GM12878 (cell line): Measurements from ENCODE around the gene TMC4. TPM values are rescaled to one million over a fixed set of nuclear protein-coding genes. Genes with fewer than 3 reads are reported as not detected.

Experiments
- ATAC-seq: fragments of 200-7000 bp; cut with Tn5 transposase; 3 replicates; pipeline ENCODE4 v1.9.1; 2020; ENCODE audit warnings: mild to moderate bottlenecking, moderate library complexity
- BruUV-seq: library from RNA; stranded (reverse); fragments of 400-500 nt; replicated peaks from 2 replicates; lab custom pipeline; 2021; lab: Mats Ljungman, UMichigan
- CTCF ChIA-PET: fragments of 300-600 bp; sonication (Branson Sonifier 250); formaldehyde crosslinking; extraction: SDS; loops from one replicate; lab custom pipeline; 2021; ENCODE audit warnings: inconsistent platforms; lab: Yijun Ruan, JAX
- POLR2A ChIA-PET: fragments of 350-600 bp; formaldehyde crosslinking; extraction: SDS; loops from one replicate; lab custom pipeline; 2021; ENCODE audit warnings: inconsistent platforms; lab: Charles Lee
- RAD21 ChIA-PET: fragments of 300-600 bp; sonication (Branson Sonifier 250); formaldehyde crosslinking; loops from one replicate; lab custom pipeline; 2023; ENCODE audit warnings: antibody characterized with exemption; ENCODE audit not compliant: unreplicated experiment; lab: Charles Lee
- SMC1A ChIA-PET: fragments of 300-600 bp; sonication (Branson Sonifier 250); formaldehyde crosslinking; loops from one replicate; lab custom pipeline; 2023; ENCODE audit not compliant: unreplicated experiment, uncharacterized antibody; lab: Charles Lee
- DNase-seq: peaks from one replicate; pipeline ENCODE4 v3.0.0-alpha.2; 2011; ENCODE audit warnings: low read depth, low spot score
- FAIRE-seq: peaks from 3 replicates; lab custom pipeline; 2011; peaks lifted over from hg19 to GRCh38; lab: Jason Lieb, UNC
- H2AFZ ChIP-seq: 2 replicates; pipeline ENCODE4 v1.6.0; 2011; ENCODE audit warnings: low read depth, low read length, control low read depth; ENCODE audit not compliant: control insufficient read depth
- H3K27ac ChIP-seq: 2 replicates; pipeline ENCODE4 v1.5.1; 2011; ENCODE audit warnings: control low read depth; ENCODE audit not compliant: control insufficient read depth, insufficient read depth
- H3K27me3 ChIP-seq, 2 experiments: replicated peaks in 1 of 2; 2 replicates each; pipeline versions ENCODE4 v1.6.0 to v1.6.1; 2011; ENCODE audit warnings: low read length in 1 of 2; ENCODE audit not compliant: control insufficient read depth in 2 of 2, insufficient read depth in 2 of 2
- H3K36me3 ChIP-seq, 2 experiments: 2 replicates each; pipeline ENCODE4 v1.5.1; 2011; ENCODE audit warnings: low read length in 1 of 2; ENCODE audit not compliant: control insufficient read depth in 2 of 2, insufficient read depth in 2 of 2
- H3K4me1 ChIP-seq: 2 replicates; pipeline ENCODE4 v1.6.1; 2011; ENCODE audit warnings: mild to moderate bottlenecking, low read length, moderate library complexity, mixed read lengths; ENCODE audit not compliant: control insufficient read depth, insufficient read depth
- H3K4me2 ChIP-seq: 2 replicates; pipeline ENCODE4 v1.6.0; 2011; ENCODE audit warnings: control low read depth; ENCODE audit not compliant: control insufficient read depth, insufficient read depth
- H3K4me3 ChIP-seq: fragments of 200-600 bp; sonication (generic); 2 replicates; pipeline ENCODE4 v1.5.1; 2016
- H3K79me2 ChIP-seq: 2 replicates; pipeline ENCODE4 v1.6.0; 2011; ENCODE audit warnings: low read length; ENCODE audit not compliant: control insufficient read depth, insufficient read depth
- H3K9ac ChIP-seq: 2 replicates; pipeline ENCODE4 v1.8.0; 2011; ENCODE audit warnings: low read length, control low read depth, mixed read lengths; ENCODE audit not compliant: control insufficient read depth, insufficient read depth
- H3K9me3 ChIP-seq: replicated peaks from 3 replicates; pipeline ENCODE4 v1.5.1; 2011; ENCODE audit warnings: mild to moderate bottlenecking, low read length; ENCODE audit not compliant: control insufficient read depth, insufficient read depth
- H4K20me1 ChIP-seq: 2 replicates; pipeline ENCODE4 v1.6.0; 2011; ENCODE audit not compliant: control insufficient read depth, insufficient read depth
- DPF2 ChIP-seq: fragments of 450-650 bp; IDR thresholded peaks from 2 replicates; pipeline ENCODE4 v1.6.1; 2017; ENCODE audit warnings: mild to moderate bottlenecking
- EZH2 ChIP-seq: IDR thresholded peaks from 2 replicates; pipeline ENCODE4 v1.6.1; 2012; ENCODE audit warnings: low read depth, mild to moderate bottlenecking, control low read depth, inconsistent platforms, low read length, borderline replicate concordance; ENCODE audit not compliant: control insufficient read depth
- PAX8 ChIP-seq: fragments of 450-650 bp; IDR thresholded peaks from 2 replicates; pipeline ENCODE4 v1.6.1; 2017; ENCODE audit warnings: mild to moderate bottlenecking, moderate library complexity
- POLR2AphosphoS5 ChIP-seq: IDR thresholded peaks from 2 replicates; pipeline ENCODE4 v1.6.1; 2011; ENCODE audit warnings: mild to moderate bottlenecking, low read length, inconsistent platforms
- RELA ChIP-seq: fragments of 450-650 bp; IDR thresholded peaks from 2 replicates; pipeline ENCODE4 v1.8.0; 2014; ENCODE audit warnings: borderline replicate concordance; ENCODE audit not compliant: partially characterized antibody
- SPI1 ChIP-seq: IDR thresholded peaks from 2 replicates; pipeline ENCODE4 v1.6.1; 2011; ENCODE audit warnings: low read depth, mild to moderate bottlenecking, low read length, moderate library complexity, borderline replicate concordance; ENCODE audit not compliant: insufficient read depth
- ZBTB4 ChIP-seq: fragments of 450-650 bp; formaldehyde crosslinking; IDR thresholded peaks from 2 replicates; pipeline ENCODE4 v1.4.0; 2022; ENCODE audit warnings: mild to moderate bottlenecking, moderate library complexity
- ZNF384 ChIP-seq: IDR thresholded peaks from 2 replicates; pipeline ENCODE4 v1.6.1; 2012; ENCODE audit warnings: low read depth, mild to moderate bottlenecking, low read length, improper control_type of control experiment, borderline replicate concordance
- WGBS: methylation state at CpG from one replicate; pipeline ENCODE4 v1.1.6; 2016; ENCODE audit warnings: low lambda C conversion rate; ENCODE audit not compliant: insufficient replicate concordance, insufficient coverage; ENCODE audit errors: missing lambda C conversion rate; 5-methylcytosine and 5-hydroxymethylcytosine counted together
- in situ Hi-C: fragments of 300-500 bp; cut with MboI; formaldehyde crosslinking; loops from 9 replicates; pipeline ENCODE4 v1.14.3; 2018; ENCODE audit warnings: mixed read lengths
- intact Hi-C: fragments of 100-400 bp; cut with micrococcal nuclease; formaldehyde crosslinking; loops from one replicate; pipeline ENCODE4 v1.14.2; 2022; ENCODE audit not compliant: unreplicated experiment
- polyA plus RNA-seq, 11 experiments: library from polyadenylated mRNA; depleted of rRNA in 4 of 11; unstranded in 6 of 11; stranded (reverse) in 5 of 11; fragments of >200 nt; fragmentation: Nextera tagmentation in 4 of 11; fragmentation: Illumina TruSeq in 1 of 11; extraction: Ambion mirVana in 4 of 11; extraction: Trizol in 1 of 11; gene quantifications; 1 replicate in 1 of 11; 2 replicates in 10 of 11; pipeline versions ENCODE4 v1.2.1 to v1.2.3, GENCODE V29; 2011 to 2016; ENCODE audit warnings: inconsistent platforms in 2 of 11, missing spikeins in 2 of 11, low read depth in 1 of 11
- total RNA-seq, 4 experiments: library from RNA; depleted of rRNA in 3 of 4; stranded (reverse); fragments of >200 nt in 3 of 4; fragmentation: Illumina TruSeq in 1 of 4; extraction: Trizol in 1 of 4; gene quantifications; 2 replicates each; pipeline versions ENCODE4 v1.2.1 to v1.2.3, GENCODE V29; 2013 to 2021
- TF ChIP-seq, protein P1 (sequence below): fragments of 450-650 bp; formaldehyde crosslinking; IDR thresholded peaks from 2 replicates; pipeline ENCODE4 v1.5.0; 2022; ENCODE audit warnings: mild to moderate bottlenecking, missing genetic modification characterization
- TF ChIP-seq, protein P2 (sequence below): fragments of 450-650 bp; IDR thresholded peaks from 2 replicates; pipeline ENCODE4 v1.6.1; 2017; ENCODE audit warnings: borderline replicate concordance

TMC4 gene
- total and polyA plus RNA-seq, 10 of the 15 experiments (the other 5 are each of a cell fraction or from before 2014, with no cell fraction given) = 0.33 to 0.83 (median 0.74) TPM; not detected in 7

- Histone ChIP-seq H3K27me3 (no peaks in the 10 kb centered on the region), H3K27ac (no peak overlapping the region), H3K36me3 (peaks cover 35 to 42% of the 10 kb centered on the region in 2 experiments; a peak in 3 of 4 replicates), H3K9ac (no peak overlapping the region), H3K4me1 (no peaks in the 10 kb centered on the region; the same call in 1 of the 2 replicates), H2AFZ (no peak overlapping the region), H3K9me3 (no peaks in the 10 kb centered on the region), H3K79me2 (peaks cover 9% of the 10 kb centered on the region), H3K4me3 (no peak overlapping the region), H3K4me2 (no peak overlapping the region), H4K20me1 (peaks cover 4% of the 10 kb centered on the region; the same call in 1 of the 2 replicates)
- ChIA-PET RAD21 (no interaction called here), CTCF (no interaction called here), POLR2A (no interaction called here), SMC1A (no interaction called here)
- FAIRE-seq (no peak), DNase-seq (no peak), ATAC-seq (no peak)
- WGBS = 93% methylated on average over 28 of the region's 28 CpGs
- BruUV-seq = no TSS peak
- intact Hi-C loops (no loop called here), in situ Hi-C loops (loop anchor here (25.0 kb wide), 1 partner anchor 1517 kb away; the partner anchor contains the start of gene U2AF2)
- TF ChIP-seq RELA (no peak), POLR2AphosphoS5 (no peak), EZH2 (no peak), ZNF384 (no peak), SPI1 (no peak), PAX8 (no peak), ZBTB4 (CRISPR knock-in tag) (no peak), DPF2 (no peak)
- TF ChIP-seq, protein P1, sequence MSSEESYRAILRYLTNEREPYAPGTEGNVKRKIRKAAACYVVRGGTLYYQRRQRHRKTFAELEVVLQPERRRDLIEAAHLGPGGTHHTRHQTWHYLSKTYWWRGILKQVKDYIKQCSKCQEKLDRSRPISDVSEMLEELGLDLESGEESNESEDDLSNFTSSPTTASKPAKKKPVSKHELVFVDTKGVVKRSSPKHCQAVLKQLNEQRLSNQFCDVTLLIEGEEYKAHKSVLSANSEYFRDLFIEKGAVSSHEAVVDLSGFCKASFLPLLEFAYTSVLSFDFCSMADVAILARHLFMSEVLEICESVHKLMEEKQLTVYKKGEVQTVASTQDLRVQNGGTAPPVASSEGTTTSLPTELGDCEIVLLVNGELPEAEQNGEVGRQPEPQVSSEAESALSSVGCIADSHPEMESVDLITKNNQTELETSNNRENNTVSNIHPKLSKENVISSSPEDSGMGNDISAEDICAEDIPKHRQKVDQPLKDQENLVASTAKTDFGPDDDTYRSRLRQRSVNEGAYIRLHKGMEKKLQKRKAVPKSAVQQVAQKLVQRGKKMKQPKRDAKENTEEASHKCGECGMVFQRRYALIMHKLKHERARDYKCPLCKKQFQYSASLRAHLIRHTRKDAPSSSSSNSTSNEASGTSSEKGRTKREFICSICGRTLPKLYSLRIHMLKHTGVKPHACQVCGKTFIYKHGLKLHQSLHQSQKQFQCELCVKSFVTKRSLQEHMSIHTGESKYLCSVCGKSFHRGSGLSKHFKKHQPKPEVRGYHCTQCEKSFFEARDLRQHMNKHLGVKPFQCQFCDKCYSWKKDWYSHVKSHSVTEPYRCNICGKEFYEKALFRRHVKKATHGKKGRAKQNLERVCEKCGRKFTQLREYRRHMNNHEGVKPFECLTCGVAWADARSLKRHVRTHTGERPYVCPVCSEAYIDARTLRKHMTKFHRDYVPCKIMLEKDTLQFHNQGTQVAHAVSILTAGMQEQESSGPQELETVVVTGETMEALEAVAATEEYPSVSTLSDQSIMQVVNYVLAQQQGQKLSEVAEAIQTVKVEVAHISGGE = no peak
- TF ChIP-seq, protein P2, sequence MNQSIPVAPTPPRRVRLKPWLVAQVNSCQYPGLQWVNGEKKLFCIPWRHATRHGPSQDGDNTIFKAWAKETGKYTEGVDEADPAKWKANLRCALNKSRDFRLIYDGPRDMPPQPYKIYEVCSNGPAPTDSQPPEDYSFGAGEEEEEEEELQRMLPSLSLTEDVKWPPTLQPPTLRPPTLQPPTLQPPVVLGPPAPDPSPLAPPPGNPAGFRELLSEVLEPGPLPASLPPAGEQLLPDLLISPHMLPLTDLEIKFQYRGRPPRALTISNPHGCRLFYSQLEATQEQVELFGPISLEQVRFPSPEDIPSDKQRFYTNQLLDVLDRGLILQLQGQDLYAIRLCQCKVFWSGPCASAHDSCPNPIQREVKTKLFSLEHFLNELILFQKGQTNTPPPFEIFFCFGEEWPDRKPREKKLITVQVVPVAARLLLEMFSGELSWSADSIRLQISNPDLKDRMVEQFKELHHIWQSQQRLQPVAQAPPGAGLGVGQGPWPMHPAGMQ = no peak
Measured at GRCh38 chr19:54145541-54146158, 27.3 kb downstream of the TMC4 start.
